Astrocyte of the spinal cord (primary cell): ENCODE measurements around the gene FAM110C.

Experiments used
- DNase-seq: peaks from one replicate; pipeline ENCODE4 v3.0.0; 2011; ENCODE audit warnings: low read depth, low spot score
- H3K4me3 ChIP-seq: 2 replicates; pipeline ENCODE4 v1.5.1; 2011; ENCODE audit warnings: low read depth, mild to moderate bottlenecking, low read length, moderate library complexity
- in situ Hi-C: cut with HindIII; loops from 2 replicates; pipeline ENCODE4 v1.10.0; 2017; ENCODE audit warnings: low sequenced_read_pairs
- TF ChIP-seq, protein P1 (sequence below): IDR thresholded peaks from 2 replicates; pipeline ENCODE4 v1.5.1; 2012; ENCODE audit warnings: low read depth, mild to moderate bottlenecking, low read length, inconsistent platforms

The FAM110C gene

DNA sequence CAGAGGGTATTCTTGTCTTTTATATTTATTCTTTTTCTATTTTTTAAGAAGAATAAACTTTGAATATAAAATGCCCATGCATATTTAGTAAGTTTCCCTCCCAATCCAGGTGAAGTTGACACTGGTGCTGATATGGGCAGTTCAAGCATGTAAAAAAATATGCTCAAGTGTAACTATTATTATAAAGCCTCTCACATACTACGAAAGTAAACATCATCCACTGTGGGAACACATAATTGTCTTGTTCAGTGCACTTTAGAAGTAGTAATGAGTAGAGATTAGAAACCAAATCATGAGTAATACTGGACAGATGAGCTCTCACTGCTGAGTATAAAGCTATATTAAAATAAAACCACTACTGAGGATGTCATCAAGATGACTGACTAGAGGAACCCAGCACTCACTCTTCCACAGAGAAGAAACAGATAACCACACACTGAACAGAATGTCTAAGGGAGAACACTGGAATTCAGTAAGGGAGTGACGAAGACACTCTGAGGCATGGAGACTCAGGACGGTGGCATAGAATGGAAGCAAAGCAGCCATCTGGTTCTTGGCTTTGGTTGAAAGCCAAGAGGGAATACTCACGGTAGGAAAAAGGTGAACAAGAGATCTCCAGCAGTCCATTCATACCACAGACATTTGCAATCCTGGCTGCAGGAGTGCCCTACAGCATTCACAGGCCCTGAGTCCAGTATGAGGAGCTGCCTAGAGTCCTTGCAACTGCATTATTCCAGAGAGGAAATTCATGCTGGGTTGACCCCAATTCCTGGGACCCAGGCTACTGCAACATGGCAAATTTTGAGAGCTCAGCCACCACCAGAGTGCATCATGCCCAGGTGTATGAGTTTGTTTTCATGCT lies 9.5 kb upstream of the FAM110C start:
- in situ Hi-C loops: no loop called here
- no peak overlapping the region for H3K4me3 ChIP-seq
- no peak for DNase-seq
- TF ChIP-seq, protein P1, sequence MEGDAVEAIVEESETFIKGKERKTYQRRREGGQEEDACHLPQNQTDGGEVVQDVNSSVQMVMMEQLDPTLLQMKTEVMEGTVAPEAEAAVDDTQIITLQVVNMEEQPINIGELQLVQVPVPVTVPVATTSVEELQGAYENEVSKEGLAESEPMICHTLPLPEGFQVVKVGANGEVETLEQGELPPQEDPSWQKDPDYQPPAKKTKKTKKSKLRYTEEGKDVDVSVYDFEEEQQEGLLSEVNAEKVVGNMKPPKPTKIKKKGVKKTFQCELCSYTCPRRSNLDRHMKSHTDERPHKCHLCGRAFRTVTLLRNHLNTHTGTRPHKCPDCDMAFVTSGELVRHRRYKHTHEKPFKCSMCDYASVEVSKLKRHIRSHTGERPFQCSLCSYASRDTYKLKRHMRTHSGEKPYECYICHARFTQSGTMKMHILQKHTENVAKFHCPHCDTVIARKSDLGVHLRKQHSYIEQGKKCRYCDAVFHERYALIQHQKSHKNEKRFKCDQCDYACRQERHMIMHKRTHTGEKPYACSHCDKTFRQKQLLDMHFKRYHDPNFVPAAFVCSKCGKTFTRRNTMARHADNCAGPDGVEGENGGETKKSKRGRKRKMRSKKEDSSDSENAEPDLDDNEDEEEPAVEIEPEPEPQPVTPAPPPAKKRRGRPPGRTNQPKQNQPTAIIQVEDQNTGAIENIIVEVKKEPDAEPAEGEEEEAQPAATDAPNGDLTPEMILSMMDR: no peak

DNA sequence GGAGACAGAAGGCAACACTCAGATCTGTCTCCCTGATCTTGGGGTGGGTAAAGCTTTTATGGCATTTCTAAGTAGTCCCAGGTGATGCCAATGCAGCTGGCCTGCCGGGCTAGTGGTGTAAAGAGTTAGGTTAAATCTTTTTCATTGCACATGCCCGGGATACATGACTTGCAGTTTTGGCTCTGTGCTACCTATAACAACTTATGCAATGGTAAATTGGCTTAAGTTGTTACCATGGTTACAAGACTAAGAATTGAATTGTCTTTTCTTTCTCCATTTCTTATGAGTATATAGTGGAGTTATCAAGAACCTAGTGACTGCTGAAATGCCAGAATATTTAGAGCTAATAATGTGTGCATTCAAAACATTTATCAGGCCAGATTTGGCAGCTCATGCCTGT lies 5.3 kb upstream of the FAM110C start:
- TF ChIP-seq, protein P1: no peak
- in situ Hi-C loops: no loop called here
- DNase-seq: no peak
- H3K4me3 ChIP-seq: no peak overlapping the region

DNA sequence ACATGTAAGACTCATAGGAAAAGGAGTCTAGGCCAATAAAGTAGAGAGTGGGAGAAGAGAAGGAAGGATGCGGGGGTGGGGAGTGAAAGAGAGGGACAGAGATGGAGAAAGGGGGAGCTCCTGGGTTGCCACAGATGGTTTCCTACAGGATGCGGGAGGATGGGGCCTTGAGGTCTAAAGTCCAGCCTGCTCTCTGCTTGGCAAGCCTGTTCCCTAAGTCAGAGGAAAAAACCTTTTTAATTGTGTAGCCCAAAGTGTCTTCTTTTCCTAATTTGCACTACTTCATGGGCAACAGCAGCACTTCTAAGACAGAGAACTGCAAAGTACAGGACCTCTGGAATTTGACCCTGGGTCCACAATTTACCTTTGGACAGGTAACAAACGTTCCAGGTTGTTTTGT lies 1.4 kb upstream of the FAM110C start:
- no peak overlapping the region for H3K4me3 ChIP-seq
- no peak for DNase-seq
- TF ChIP-seq, protein P1: no peak
- in situ Hi-C loops: no loop called here

DNA sequence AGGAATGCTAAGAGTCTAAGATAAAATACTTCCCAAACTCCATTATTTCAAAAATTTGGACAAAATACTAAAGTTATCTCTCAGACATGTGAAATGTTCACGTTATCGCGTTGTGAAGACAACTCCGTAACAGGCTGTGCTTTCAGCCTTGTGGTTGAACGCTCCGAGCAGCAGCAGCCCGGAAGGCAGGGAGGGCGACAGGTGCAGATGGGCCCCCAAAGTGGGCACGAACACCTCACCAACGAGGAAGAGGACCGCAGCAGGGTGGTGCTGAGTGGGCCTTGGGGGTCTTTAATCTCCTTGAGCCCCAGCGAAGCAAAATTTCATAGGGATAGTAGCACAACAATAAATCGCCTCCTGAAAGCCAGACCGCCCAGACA lies 1.0 kb upstream of the FAM110C start:
- DNase-seq: no peak
- no peak overlapping the region for H3K4me3 ChIP-seq
- TF ChIP-seq, protein P1: no peak
- in situ Hi-C loops: no loop called here

DNA sequence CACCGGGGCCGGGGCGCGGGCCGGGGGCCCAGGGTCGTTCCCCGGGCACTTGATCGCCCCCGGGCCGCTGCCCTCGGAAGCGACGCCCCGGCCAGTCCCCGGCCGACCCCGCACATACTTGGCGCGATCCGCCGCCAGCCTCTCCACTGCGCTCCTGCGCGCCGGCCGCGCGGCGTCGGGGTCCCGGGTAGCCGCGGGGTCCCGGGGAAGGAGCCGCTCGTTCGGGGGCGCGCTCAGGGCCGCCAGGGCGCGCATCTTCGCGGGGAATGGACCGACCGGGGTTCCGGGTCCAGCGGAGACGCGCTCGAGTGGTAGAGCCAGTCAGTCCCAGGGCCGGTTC lies 204 bp downstream of the FAM110C start:
- DNase-seq: no peak
- H3K4me3 ChIP-seq: no peak overlapping the region
- in situ Hi-C loops: no loop called here
- TF ChIP-seq, protein P1: no peak

DNA sequence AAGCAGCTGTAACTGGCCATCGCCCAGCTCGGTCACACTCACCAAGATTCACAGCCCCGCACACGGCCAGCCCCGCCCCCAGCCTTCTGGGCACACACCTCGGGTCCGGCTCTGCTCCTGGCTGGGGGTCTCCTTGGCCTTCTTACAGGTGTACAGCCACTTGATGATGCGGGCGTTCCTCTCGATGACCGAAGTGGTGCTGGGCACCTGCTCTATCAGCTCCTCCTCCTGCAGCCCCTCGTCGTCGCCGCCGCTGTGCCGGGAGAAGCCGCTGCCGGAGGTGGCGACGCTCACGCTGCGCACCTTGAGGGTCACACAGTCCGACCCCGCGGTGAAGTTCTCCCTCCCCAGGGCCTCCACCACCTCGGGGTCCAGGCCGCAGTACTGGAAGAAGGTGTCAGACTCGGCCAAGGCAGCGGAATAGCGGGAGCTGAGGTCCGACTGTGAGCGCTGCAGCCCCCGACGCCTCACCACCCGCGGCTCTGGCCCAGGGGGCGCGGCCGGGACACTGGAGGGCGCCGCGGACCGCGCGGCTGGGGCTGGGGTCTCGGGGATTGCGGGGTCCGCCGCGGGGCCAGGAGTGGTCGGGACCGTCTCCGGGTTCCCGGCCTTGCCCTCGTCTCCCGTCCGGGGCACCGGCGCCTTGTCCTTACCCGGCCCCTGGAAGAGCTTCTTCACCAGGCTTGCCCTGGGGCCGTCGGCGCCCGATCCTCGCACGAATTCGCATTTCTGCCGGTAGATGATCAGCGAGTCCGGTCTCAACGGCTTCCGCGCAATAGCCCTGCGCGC lies 769 bp downstream of the FAM110C start:
- in situ Hi-C loops: no loop called here
- DNase-seq: no peak
- no peak overlapping the region for H3K4me3 ChIP-seq
- TF ChIP-seq, protein P1: no peak
